ENCODE results near the gene MRGPRD.

DNA sequence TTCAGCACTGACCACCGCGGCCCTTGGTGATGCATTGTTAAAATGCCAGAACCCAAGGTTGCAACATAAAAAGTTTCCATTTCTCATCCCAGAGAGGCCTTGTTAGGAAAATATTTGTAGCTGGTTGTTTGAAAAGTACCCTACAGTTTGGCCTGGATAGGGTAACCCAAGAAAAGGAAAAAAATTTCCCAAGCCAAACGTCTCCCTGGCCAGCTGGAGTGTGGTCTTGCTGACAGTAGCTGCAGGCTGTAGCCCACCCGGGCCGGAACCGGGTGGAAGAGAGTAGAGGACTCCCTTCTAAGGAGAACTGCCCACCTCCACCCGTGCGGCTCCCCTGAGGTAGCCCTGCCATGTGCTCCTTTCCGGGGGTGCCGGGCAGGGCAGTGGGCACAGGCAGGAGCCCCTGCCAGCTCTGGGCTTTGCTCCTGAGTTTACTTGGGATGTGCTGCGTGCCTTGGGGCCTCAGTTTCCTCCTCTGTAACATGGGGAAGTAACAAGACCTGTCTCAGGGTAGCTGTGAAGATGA lies 38.6 kb downstream of the MRGPRD start:
- TF ChIP-seq POLR2AphosphoS5 (IDR thresholded peaks at IDR 0.05) = peak; percentile 40
- TF ChIP-seq, protein P1, sequence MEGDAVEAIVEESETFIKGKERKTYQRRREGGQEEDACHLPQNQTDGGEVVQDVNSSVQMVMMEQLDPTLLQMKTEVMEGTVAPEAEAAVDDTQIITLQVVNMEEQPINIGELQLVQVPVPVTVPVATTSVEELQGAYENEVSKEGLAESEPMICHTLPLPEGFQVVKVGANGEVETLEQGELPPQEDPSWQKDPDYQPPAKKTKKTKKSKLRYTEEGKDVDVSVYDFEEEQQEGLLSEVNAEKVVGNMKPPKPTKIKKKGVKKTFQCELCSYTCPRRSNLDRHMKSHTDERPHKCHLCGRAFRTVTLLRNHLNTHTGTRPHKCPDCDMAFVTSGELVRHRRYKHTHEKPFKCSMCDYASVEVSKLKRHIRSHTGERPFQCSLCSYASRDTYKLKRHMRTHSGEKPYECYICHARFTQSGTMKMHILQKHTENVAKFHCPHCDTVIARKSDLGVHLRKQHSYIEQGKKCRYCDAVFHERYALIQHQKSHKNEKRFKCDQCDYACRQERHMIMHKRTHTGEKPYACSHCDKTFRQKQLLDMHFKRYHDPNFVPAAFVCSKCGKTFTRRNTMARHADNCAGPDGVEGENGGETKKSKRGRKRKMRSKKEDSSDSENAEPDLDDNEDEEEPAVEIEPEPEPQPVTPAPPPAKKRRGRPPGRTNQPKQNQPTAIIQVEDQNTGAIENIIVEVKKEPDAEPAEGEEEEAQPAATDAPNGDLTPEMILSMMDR (IDR thresholded peaks at IDR 0.05) = no peak
